Progenitor cell of endocrine pancreas (in vitro differentiated cells): ENCODE measurements around the gene RRP1B. TPM values are rescaled to one million over a fixed set of nuclear protein-coding genes. Genes with fewer than 3 reads are reported as not detected.

Source experiments
- DNase-seq: peaks from one replicate; pipeline ENCODE4 v3.0.0; 2021; ENCODE audit warnings: low spot score; ENCODE audit not compliant: unreplicated experiment
- H3K27ac Mint-ChIP-seq: 2 replicates; pipeline ENCODE4 v1.8.0; 2021; ENCODE audit warnings: mild to moderate bottlenecking, moderate library complexity, mixed read lengths
- H3K27me3 Mint-ChIP-seq: 2 replicates; pipeline ENCODE4 v1.8.0; 2021; ENCODE audit warnings: mixed read lengths
- H3K36me3 Mint-ChIP-seq: 2 replicates; pipeline ENCODE4 v1.8.0; 2022; ENCODE audit warnings: mixed read lengths; ENCODE audit not compliant: insufficient read depth
- H3K4me1 Mint-ChIP-seq: 2 replicates; pipeline ENCODE4 v1.8.0; 2021; ENCODE audit warnings: low read depth, mixed read lengths
- H3K4me3 Mint-ChIP-seq: 2 replicates; pipeline ENCODE4 v1.8.0; 2021; ENCODE audit warnings: low read depth, mild to moderate bottlenecking, moderate library complexity, mixed read lengths
- H3K9me3 Mint-ChIP-seq: 2 replicates; pipeline ENCODE4 v1.8.0; 2021; ENCODE audit warnings: low read depth, mixed read lengths
- total RNA-seq: library from RNA; stranded (reverse); gene quantifications from 2 replicates; pipeline ENCODE4 v1.2.1, GENCODE V29; 2021
- TF ChIP-seq, protein P1 (sequence below): fragments of 200-600 bp; sonication (generic); IDR thresholded peaks from one replicate; pipeline ENCODE4 v1.5.0; 2021; ENCODE audit warnings: antibody characterized with exemption, mild to moderate bottlenecking; ENCODE audit not compliant: unreplicated experiment

RRP1B gene
- total RNA-seq, 1 donor from 2014 or later: 38.0 TPM

DNA sequence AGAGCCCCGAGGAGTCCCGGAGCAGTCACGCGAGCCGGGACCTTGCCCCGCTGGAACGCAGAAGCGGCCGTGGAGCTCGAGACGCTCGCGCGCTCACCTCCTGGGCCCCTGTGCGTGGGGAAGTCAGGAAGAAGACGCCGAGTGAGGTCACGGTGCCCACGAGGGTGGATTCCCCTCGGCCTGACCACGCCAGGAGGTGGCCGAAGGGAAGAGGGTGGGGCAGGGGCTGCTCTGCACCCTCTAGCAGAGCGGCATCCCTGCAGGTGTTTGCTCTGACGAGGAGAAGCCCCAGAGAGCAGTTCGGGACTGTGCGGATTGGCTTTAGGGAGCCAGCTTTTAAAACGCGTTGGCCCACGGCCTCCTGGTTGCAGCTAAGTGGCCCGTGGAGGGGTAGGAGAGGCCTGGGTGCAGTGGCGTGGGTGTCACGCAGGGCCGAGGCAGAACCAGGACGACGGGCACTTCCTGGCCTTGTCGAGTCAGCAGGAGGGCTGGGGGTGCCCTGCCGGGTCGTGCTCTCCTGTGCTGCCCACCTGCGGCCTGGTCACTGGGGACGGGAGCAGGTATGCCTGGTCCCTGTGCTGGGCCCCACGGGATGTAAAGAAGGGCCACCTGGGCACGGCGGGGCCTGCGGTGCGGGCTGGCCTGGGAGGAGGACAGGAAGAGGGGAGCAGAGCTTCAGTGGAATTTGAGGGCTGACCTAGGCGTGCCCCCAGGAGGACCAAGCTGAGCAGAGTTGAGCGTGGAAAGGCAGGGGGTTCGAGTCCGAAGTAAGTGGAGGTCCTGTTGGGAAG lies 60.6 kb downstream of the RRP1B start:
- no peak for DNase-seq

GRCh38 chr21:43720539-43721166 lies 61.3 kb downstream of the RRP1B start:
- Mint-ChIP-seq H3K27me3 (peaks cover 13% of the 10 kb centered on the region), H3K27ac (no peak overlapping the region), H3K4me3 (peak overlapping the region; percentile 71), H3K4me1 (peaks cover 7% of the 10 kb centered on the region), H3K9me3 (no peaks in the 10 kb centered on the region), H3K36me3 (no peaks in the 10 kb centered on the region)
- no peak for DNase-seq
- TF ChIP-seq, protein P1, sequence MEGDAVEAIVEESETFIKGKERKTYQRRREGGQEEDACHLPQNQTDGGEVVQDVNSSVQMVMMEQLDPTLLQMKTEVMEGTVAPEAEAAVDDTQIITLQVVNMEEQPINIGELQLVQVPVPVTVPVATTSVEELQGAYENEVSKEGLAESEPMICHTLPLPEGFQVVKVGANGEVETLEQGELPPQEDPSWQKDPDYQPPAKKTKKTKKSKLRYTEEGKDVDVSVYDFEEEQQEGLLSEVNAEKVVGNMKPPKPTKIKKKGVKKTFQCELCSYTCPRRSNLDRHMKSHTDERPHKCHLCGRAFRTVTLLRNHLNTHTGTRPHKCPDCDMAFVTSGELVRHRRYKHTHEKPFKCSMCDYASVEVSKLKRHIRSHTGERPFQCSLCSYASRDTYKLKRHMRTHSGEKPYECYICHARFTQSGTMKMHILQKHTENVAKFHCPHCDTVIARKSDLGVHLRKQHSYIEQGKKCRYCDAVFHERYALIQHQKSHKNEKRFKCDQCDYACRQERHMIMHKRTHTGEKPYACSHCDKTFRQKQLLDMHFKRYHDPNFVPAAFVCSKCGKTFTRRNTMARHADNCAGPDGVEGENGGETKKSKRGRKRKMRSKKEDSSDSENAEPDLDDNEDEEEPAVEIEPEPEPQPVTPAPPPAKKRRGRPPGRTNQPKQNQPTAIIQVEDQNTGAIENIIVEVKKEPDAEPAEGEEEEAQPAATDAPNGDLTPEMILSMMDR: no peak

More for the DNA sequence above, 60.6 kb downstream of the RRP1B start:
- Mint-ChIP-seq H3K9me3 (no peaks in the 10 kb centered on the region), H3K27ac (no peak overlapping the region), H3K36me3 (no peaks in the 10 kb centered on the region), H3K27me3 (peaks cover 17% of the 10 kb centered on the region), H3K4me1 (peaks cover 7% of the 10 kb centered on the region), H3K4me3 (peak overlapping the region; percentile 71)
- TF ChIP-seq, protein P1: no peak

DNA sequence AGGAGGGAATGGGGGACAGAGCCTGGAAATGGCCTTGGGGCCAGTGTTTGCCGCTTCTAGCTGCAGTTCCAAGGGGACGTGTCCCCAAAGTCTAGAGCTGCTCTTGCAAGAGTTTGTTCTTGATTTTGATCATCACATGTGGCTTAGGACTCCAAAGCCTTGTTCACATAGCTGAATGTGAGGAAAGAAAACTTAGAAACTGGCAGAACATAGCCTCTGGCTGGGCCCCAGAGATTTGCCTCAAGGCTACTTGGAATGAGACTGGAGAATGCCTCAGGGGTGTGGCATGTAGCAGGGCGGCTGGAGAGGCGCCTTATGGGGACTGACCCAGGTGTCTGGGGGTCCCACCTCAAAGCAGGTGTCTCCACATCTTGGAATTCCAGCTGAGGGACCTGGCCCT lies 61.8 kb downstream of the RRP1B start:
- Mint-ChIP-seq H3K4me3 (peak overlapping the region; percentile 71), H3K9me3 (no peaks in the 10 kb centered on the region), H3K27ac (no peak overlapping the region), H3K4me1 (peaks cover 7% of the 10 kb centered on the region), H3K27me3 (peaks cover 13% of the 10 kb centered on the region), H3K36me3 (no peaks in the 10 kb centered on the region)
- TF ChIP-seq, protein P1: no peak
- no peak for DNase-seq

DNA sequence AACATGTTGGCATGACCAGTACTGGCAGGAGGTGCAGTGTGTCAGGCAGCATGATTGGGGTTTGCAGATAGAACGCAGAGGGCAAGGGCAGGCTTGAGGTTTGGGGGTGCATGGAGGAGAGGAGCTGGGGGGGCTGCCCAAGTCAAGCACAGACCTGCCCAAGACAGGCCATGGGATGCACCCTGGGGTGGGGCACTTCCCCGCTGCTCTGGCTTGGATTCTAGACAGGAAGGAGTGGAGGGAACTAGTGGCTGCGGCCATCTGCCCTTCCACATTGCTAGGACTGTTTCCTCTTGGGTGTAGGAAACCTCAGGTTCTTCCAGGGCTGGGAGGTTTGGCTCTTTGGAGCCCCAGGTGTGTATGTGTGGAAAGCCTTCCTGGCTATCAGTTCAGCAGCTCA lies 62.6 kb downstream of the RRP1B start:
- no peak overlapping the region for H3K4me3 Mint-ChIP-seq
- DNase-seq: no peak
- H3K27ac Mint-ChIP-seq: no peak overlapping the region

DNA sequence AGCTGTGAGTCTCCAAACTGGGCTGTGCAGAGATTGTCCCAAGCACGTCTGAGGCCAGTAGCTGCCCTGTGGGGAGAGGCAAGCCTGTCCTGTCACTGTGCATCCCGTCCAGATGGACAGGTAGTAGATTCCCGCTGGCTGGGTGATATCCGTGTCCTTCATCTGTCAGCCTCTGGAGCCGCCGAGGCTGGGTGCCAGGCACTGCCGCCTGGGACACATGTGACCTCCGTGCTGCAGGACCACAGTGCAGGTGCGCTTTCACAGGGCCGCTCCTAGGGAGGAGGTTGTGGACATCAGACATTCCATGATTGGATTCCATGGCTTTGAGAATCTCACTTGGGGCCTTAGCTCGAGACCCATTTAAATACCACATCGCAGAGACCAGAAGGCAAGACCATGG lies 64.3 kb downstream of the RRP1B start:
- no peaks in the 10 kb centered on the region for H3K27me3 Mint-ChIP-seq
- H3K36me3 Mint-ChIP-seq: no peaks in the 10 kb centered on the region
- H3K27ac Mint-ChIP-seq: no peak overlapping the region
- TF ChIP-seq, protein P1: no peak
- no peak overlapping the region for H3K4me3 Mint-ChIP-seq
- H3K9me3 Mint-ChIP-seq: no peaks in the 10 kb centered on the region
- peaks cover 11% of the 10 kb centered on the region for H3K4me1 Mint-ChIP-seq
- no peak for DNase-seq

More for the DNA sequence above, 62.6 kb downstream of the RRP1B start:
- H3K27me3 Mint-ChIP-seq: peaks cover 8% of the 10 kb centered on the region
- H3K9me3 Mint-ChIP-seq: no peaks in the 10 kb centered on the region
- no peaks in the 10 kb centered on the region for H3K36me3 Mint-ChIP-seq
- TF ChIP-seq, protein P1: no peak
- peaks cover 7% of the 10 kb centered on the region for H3K4me1 Mint-ChIP-seq
